Prostate gland (tissue), 2 donors: ENCODE results near the gene LHB. TPM values are rescaled to one million over a fixed set of nuclear protein-coding genes. Genes with fewer than 3 reads are reported as not detected.

ENCODE experiments used
- DNase-seq: peaks from one replicate; pipeline ENCODE4 v3.0.0-alpha.2; 2019; ENCODE audit warnings: low spot score
- H3K27ac ChIP-seq, 2 donors: fragments of 200-600 bp; sonication (generic); 2 replicates each; pipeline ENCODE4 v1.5.1; 2017 to 2019
- H3K27me3 ChIP-seq: fragments of 200-600 bp; sonication (generic); replicated peaks from 2 replicates; pipeline ENCODE4 v1.5.1; 2019; ENCODE audit not compliant: insufficient read depth
- H3K36me3 ChIP-seq, 2 donors: fragments of 200-600 bp; sonication (generic); 1 replicate in 1 of 2; 2 replicates in 1 of 2; pipeline versions ENCODE4 v1.5.1 to v1.8.1; 2017 to 2019
- H3K4me1 ChIP-seq: fragments of 200-600 bp; sonication (generic); replicated peaks from 2 replicates; pipeline ENCODE4 v1.5.1; 2019
- H3K4me3 ChIP-seq, 2 donors: fragments of 200-600 bp; sonication (generic); 2 replicates each; pipeline ENCODE4 v1.5.1; 2017 to 2019
- H3K9me3 ChIP-seq: fragments of 200-600 bp; sonication (generic); 2 replicates; pipeline ENCODE4 v1.5.1; 2017
- POLR2A ChIP-seq: fragments of 450-650 bp; IDR thresholded peaks from one replicate; pipeline ENCODE4 v1.6.1; 2016; ENCODE audit warnings: antibody characterized with exemption, mild to moderate bottlenecking
- POLR2AphosphoS5 ChIP-seq: sonication (generic); formaldehyde crosslinking; IDR thresholded peaks from one replicate; pipeline ENCODE4 v1.6.1; 2017; ENCODE audit warnings: antibody characterized with exemption
- WGBS: methylation state at CpG from one replicate; pipeline ENCODE4 v1.1.5; 2018; 5-methylcytosine and 5-hydroxymethylcytosine counted together
- intact Hi-C: fragments of 100-400 bp; cut with DNase I; formaldehyde crosslinking; loops from one replicate; pipeline ENCODE4 v1.14.2; 2022
- total RNA-seq, 2 donors: library from RNA; depleted of rRNA; stranded (reverse); fragments of >200 nt; gene quantifications; one replicate each; pipeline ENCODE4 v1.1.0, GENCODE V29; 2016
- TF ChIP-seq, protein P1 (sequence below), 4 experiments: fragments of 200-600 bp in 2 of 4; fragments of 450-650 bp in 2 of 4; sonication (generic) in 2 of 4; IDR thresholded peaks; 1 replicate in 3 of 4; 2 replicates in 1 of 4; pipeline ENCODE4 v1.5.1; 2016 to 2019; ENCODE audit warnings: antibody characterized with exemption in 4 of 4, mild to moderate bottlenecking in 2 of 4, moderate library complexity in 2 of 4

LHB gene
- total RNA-seq, 2 donors from 2014 or later: 5.2 TPM; not detected in 1

DNA sequence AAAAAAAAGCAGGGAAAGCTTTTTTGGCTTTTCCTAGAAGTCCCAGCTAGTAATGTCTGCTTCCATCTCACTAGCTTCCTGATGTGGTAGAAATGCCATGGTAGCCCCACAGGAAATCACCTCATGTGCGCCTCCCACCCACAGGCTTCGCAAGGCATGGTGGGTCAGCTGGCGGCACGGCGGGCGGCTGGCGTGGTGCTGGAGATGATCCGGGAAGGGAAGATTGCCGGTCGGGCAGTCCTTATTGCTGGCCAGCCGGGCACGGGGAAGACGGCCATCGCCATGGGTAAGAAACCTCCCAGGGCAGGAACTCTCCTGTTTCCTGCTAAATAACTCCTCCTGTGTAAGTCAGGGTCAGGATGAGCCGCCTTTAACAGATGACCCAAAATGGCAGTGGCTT lies 12.8 kb downstream of the LHB start:
- TF ChIP-seq POLR2AphosphoS5 (no peak), POLR2A (no peak)
- TF ChIP-seq, protein P1, sequence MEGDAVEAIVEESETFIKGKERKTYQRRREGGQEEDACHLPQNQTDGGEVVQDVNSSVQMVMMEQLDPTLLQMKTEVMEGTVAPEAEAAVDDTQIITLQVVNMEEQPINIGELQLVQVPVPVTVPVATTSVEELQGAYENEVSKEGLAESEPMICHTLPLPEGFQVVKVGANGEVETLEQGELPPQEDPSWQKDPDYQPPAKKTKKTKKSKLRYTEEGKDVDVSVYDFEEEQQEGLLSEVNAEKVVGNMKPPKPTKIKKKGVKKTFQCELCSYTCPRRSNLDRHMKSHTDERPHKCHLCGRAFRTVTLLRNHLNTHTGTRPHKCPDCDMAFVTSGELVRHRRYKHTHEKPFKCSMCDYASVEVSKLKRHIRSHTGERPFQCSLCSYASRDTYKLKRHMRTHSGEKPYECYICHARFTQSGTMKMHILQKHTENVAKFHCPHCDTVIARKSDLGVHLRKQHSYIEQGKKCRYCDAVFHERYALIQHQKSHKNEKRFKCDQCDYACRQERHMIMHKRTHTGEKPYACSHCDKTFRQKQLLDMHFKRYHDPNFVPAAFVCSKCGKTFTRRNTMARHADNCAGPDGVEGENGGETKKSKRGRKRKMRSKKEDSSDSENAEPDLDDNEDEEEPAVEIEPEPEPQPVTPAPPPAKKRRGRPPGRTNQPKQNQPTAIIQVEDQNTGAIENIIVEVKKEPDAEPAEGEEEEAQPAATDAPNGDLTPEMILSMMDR (IDR thresholded peaks at IDR 0.05): no peak
- Histone ChIP-seq H3K27ac (no peak overlapping the region), H3K4me1 (no peaks in the 10 kb centered on the region), H3K9me3 (no peaks in the 10 kb centered on the region), H3K27me3 (no peaks in the 10 kb centered on the region), H3K4me3 (no peak overlapping the region), H3K36me3 (peaks cover 0 to 4% of the 10 kb centered on the region in 2 donors)
- DNase-seq: no peak
- intact Hi-C loops: no loop called here
- WGBS: 98% methylated on average over 15 of the region's 15 CpGs

DNA sequence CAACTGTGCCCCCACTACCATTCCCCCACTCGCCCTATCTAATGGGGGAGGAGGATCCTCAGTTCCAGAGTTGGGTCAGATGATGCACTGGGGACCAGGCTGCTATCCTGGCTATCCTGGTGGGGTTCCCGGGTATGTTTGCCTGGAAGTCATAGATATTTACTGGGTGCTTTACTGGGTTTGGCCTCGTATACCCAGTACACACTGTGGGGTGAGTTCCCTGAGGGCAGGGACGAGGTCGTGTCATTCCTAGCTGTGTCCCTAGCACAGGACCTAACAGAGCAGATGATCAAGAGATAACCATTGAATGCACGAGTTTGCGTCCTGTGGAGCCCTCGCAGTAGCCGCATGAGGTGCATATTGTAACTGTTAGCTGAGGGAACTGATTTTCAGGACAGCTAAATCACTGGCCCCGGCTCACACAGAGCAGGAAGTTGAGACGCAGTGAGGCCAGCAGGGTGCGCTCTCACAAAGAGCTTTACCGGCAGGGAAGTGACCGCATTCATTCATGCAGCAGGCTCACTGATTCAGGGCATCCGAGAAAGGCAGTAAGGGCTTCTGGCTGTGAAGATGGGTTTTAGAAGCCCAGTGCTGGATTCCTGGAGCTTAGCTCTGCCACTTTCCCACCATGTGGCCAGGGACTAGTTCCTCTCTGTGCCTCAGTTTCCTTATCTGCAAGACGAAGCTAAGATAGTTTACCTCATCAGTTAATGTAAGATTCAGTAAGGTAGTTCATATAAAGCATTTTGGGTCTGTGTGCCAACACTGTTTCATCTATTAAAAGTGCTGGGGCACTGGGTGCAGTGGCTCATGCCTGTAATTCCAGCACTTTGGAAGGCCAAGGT lies 17.2 kb downstream of the LHB start:
- Histone ChIP-seq H3K27ac (no peak overlapping the region), H3K27me3 (no peaks in the 10 kb centered on the region), H3K4me1 (no peaks in the 10 kb centered on the region), H3K4me3 (no peak overlapping the region), H3K9me3 (no peaks in the 10 kb centered on the region), H3K36me3 (no peaks in the 10 kb centered on the region)
- WGBS: 49% methylated on average over 16 of the region's 16 CpGs
- TF ChIP-seq, protein P1 (IDR thresholded peaks at IDR 0.05): peak in 3 of 4 experiments; percentile 21 to 53 (median 41)
- TF ChIP-seq POLR2A: no peak
- DNase-seq: no peak
- intact Hi-C loops: no loop called here

DNA sequence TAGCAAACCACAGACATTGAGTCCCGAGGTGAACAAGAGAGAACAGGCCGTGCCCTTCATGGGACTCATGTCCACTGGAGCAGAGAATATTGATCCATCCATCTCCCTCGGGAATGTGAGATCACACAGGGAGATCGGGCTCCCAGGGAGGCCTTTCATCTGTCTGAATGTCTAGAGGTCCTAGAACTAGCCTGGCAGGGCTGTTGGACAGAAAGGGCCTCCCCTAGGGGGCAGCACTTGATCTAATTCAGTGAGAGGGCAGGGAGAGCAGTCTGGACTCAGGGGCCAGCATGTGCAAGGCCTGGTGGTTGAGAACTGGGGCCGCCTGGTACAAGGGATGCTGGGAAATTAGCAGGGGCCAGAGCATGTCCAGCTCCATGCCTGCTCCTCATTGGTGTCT lies 18.9 kb downstream of the LHB start:
- intact Hi-C loops: no loop called here
- H3K27me3 ChIP-seq: no peaks in the 10 kb centered on the region

DNA sequence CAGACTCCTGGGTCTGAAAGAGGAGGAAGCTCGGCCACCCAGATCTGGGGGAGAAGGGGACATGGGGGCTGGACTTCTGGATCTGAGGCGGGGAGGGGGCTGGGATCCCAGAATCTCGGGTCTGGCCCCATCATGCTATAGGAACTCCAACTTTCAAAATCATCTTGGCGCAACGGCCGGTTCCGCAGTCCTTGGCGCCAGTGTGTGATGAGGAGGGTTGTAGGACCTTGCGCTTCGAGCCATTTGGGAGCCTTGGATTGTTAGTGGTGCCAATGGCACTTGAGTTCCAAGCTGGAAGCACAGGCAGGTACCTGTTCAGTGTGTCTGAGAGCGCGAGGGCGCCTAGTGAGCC lies 22.9 kb downstream of the LHB start:
- peaks cover 19% of the 10 kb centered on the region for H3K4me1 ChIP-seq
- DNase-seq: no peak
- TF ChIP-seq POLR2AphosphoS5: no peak
- TF ChIP-seq POLR2A: no peak
- H3K36me3 ChIP-seq: no peaks in the 10 kb centered on the region
- H3K4me3 ChIP-seq: peak overlapping the region; percentile 74 to 88
- peak overlapping the region; percentile 97 to 98 for H3K27ac ChIP-seq
- H3K9me3 ChIP-seq: no peaks in the 10 kb centered on the region
- H3K27me3 ChIP-seq: no peaks in the 10 kb centered on the region
- intact Hi-C loops: no loop called here
- WGBS: 3% methylated on average over 13 of the region's 13 CpGs

More for the DNA sequence above, 18.9 kb downstream of the LHB start:
- H3K36me3 ChIP-seq: no peaks in the 10 kb centered on the region
- no peak overlapping the region for H3K27ac ChIP-seq
- no peaks in the 10 kb centered on the region for H3K9me3 ChIP-seq
- no peak overlapping the region for H3K4me3 ChIP-seq
- no peak for DNase-seq
- WGBS: 72% methylated on average over 5 of the region's 5 CpGs
- TF ChIP-seq, protein P1 (IDR thresholded peaks at IDR 0.05): peak in 1 of 4 experiments; percentile 16
- TF ChIP-seq POLR2A: no peak
- peaks cover 6% of the 10 kb centered on the region for H3K4me1 ChIP-seq

DNA sequence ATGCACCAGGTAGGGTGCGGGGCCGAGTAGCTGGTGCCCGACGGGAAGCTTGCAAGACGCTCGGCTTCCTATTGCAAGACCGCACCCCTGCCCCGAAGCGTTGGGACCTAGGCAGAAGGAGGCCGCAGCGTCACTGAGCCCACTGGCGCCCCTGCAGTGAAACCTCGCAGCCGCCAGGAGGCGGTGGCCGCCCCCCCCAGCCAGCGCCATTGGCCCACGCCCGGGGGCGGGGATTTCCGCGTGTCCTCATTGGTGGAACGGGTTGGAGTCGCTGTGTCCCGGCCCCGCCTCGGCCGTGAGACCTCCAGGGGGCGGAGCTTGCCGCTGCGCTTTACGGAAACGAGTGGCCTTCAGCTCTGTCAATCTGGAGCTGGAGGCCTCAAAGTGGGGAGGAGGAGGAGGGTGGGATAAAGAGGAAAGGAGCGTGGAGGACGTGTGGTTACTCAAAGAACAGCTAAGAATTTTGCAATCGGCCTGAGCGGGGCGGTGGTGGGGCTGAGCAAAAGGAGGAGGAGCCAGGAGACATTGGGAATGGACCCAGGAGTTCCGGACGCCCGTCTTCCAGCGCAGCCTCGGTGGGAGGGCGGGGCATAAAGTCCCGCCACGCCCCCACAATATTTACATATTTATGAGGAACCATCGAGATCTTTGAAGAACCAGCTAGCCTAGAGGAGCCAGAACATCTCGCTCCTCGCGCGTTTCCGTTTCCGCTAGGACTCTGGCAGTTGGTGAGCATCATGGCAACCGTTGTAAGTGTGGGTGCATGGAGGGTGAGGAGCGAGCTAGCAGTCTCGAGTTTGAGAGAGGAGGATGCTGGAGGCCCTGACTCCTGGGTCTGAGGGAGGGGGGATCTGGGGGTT lies 23.5 kb downstream of the LHB start, which contains the start of the genes GYS1 and RUVBL2:
GYS1 (minus strand) TSS at position 135 of the 860 bp plus-strand sequence. CDS start 197 bp downstream, outside the sequence.
RUVBL2 (plus strand) TSS at position 713 of the 860 bp plus-strand sequence; CDS start at position 738, 25 bp downstream.
- under 1% methylated on average over 50 of the region's 56 CpGs for WGBS
- intact Hi-C loops: no loop called here
- peak; percentile 99 for DNase-seq
- H3K9me3 ChIP-seq: no peaks in the 10 kb centered on the region
- H3K4me3 ChIP-seq: peak within 1 kb of the TSS; percentile 74 to 88
- H3K4me1 ChIP-seq: peaks cover 19% of the 10 kb centered on the region
- H3K27me3 ChIP-seq: no peaks in the 10 kb centered on the region
- TF ChIP-seq POLR2AphosphoS5 (peak; percentile 99), POLR2A (peak; percentile 99)
- TF ChIP-seq, protein P1 (IDR thresholded peaks at IDR 0.05): peak; percentile 96 to 100 (median 99)
- H3K36me3 ChIP-seq: no peaks in the 10 kb centered on the region
- H3K27ac ChIP-seq: peak within 1 kb of the TSS; percentile 97 to 98
